NB4 (cell line): ENCODE results near the gene CDH13.

Source experiments
- POLR2A ChIP-seq: IDR thresholded peaks from 2 replicates; pipeline ENCODE4 v1.6.1; 2011; ENCODE audit warnings: mild to moderate bottlenecking; ENCODE audit not compliant: insufficient read length; ENCODE audit errors: extremely low read depth
- TF ChIP-seq, protein P1 (sequence below): IDR thresholded peaks from one replicate; pipeline ENCODE4 v1.5.1; 2012; ENCODE audit warnings: low read depth, low read length

DNA sequence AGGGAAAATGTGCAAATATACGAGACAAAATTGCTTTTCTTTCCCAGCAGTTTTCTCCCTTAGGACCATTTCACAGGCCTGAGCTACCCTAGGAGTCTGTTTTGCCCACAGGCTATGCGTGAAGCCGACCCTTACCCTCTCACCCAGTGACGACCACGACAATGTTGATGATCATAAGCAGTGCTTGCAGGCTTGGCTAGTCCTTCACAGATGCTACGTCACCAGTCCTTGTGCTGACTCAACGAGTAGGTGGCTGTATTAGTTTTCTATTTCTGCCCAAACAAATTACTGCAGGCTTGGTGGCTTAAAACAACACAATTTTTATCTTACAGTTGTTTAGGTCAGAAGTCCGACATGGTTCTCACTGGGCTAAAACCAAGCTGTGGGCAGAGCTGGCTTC is 606.4 kb downstream of the CDH13 start:
- TF ChIP-seq, protein P1, sequence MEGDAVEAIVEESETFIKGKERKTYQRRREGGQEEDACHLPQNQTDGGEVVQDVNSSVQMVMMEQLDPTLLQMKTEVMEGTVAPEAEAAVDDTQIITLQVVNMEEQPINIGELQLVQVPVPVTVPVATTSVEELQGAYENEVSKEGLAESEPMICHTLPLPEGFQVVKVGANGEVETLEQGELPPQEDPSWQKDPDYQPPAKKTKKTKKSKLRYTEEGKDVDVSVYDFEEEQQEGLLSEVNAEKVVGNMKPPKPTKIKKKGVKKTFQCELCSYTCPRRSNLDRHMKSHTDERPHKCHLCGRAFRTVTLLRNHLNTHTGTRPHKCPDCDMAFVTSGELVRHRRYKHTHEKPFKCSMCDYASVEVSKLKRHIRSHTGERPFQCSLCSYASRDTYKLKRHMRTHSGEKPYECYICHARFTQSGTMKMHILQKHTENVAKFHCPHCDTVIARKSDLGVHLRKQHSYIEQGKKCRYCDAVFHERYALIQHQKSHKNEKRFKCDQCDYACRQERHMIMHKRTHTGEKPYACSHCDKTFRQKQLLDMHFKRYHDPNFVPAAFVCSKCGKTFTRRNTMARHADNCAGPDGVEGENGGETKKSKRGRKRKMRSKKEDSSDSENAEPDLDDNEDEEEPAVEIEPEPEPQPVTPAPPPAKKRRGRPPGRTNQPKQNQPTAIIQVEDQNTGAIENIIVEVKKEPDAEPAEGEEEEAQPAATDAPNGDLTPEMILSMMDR, result no peak
- no peak for TF ChIP-seq POLR2A
